ENCODE measurements around the gene CLEC4C.

CLEC4C gene

DNA sequence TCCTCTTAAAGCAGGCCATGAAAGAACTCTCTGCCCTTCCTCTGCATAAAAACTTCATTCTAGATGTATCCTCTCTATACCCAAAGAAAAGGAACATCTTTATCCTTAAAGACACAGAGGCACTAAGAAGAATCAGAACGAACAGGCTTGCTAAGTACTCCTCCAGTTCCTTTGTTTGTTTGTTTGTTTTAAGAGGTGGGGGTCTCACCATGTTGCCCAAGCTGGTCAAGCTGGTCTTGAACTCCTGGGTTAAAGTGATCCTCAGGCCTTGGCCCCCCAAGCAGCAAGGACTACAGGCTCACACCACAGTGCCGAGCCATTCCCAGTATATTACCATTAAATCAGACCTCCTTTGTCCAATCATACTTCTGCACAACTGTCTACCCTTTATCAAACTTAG, 65.6 kb downstream of the CLEC4C start:
- TF ChIP-seq, protein P1, sequence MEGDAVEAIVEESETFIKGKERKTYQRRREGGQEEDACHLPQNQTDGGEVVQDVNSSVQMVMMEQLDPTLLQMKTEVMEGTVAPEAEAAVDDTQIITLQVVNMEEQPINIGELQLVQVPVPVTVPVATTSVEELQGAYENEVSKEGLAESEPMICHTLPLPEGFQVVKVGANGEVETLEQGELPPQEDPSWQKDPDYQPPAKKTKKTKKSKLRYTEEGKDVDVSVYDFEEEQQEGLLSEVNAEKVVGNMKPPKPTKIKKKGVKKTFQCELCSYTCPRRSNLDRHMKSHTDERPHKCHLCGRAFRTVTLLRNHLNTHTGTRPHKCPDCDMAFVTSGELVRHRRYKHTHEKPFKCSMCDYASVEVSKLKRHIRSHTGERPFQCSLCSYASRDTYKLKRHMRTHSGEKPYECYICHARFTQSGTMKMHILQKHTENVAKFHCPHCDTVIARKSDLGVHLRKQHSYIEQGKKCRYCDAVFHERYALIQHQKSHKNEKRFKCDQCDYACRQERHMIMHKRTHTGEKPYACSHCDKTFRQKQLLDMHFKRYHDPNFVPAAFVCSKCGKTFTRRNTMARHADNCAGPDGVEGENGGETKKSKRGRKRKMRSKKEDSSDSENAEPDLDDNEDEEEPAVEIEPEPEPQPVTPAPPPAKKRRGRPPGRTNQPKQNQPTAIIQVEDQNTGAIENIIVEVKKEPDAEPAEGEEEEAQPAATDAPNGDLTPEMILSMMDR (IDR thresholded peaks at IDR 0.05; ENCODE audit: low read depth, low read length, missing control alignments): no peak
- DNase-seq (ENCODE audit: low read depth): no peak
- H3K4me3 ChIP-seq (ENCODE audit: low read depth, low read length): no peak overlapping the region
- in situ Hi-C loops (cut with HindIII; ENCODE audit: low sequenced_read_pairs): no loop called here

Measured in astrocyte of the cerebellum (primary cell).